ENCODE results near the gene TCF25.

DNA sequence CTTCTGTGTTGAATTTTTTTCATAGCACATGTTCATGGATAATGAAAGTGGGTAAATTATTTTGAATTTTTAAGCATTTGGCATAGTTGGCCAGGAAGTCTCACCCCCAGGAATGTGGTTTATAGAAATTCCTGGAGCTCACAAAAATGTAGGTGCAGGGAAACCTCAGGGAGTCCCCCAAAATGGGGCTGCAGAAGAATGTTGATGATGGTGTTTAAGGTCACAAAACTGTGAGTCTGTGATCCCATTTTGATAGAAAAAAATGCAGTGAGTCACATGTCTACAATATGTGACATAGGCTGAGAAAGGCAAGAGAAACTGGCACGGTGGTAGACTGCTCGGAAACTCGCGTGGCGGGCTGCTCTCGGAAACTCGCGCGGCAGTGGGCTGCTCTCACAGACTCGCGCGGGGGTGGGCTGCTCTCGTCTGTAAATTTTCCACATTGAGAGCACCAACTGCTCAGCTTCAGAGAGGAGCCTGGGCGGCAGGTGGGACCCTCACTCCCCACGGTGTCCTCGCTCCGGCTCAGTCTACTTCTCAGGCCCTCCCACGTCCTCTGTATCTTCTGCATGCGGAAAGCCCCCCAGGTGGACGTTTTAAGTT lies 26.6 kb downstream of the TCF25 start:
- no peak for TF ChIP-seq CTCF (conservative IDR thresholded peaks at IDR 0.05; ENCODE audit: low read depth in 2 of 2)
- TF ChIP-seq, protein P1, sequence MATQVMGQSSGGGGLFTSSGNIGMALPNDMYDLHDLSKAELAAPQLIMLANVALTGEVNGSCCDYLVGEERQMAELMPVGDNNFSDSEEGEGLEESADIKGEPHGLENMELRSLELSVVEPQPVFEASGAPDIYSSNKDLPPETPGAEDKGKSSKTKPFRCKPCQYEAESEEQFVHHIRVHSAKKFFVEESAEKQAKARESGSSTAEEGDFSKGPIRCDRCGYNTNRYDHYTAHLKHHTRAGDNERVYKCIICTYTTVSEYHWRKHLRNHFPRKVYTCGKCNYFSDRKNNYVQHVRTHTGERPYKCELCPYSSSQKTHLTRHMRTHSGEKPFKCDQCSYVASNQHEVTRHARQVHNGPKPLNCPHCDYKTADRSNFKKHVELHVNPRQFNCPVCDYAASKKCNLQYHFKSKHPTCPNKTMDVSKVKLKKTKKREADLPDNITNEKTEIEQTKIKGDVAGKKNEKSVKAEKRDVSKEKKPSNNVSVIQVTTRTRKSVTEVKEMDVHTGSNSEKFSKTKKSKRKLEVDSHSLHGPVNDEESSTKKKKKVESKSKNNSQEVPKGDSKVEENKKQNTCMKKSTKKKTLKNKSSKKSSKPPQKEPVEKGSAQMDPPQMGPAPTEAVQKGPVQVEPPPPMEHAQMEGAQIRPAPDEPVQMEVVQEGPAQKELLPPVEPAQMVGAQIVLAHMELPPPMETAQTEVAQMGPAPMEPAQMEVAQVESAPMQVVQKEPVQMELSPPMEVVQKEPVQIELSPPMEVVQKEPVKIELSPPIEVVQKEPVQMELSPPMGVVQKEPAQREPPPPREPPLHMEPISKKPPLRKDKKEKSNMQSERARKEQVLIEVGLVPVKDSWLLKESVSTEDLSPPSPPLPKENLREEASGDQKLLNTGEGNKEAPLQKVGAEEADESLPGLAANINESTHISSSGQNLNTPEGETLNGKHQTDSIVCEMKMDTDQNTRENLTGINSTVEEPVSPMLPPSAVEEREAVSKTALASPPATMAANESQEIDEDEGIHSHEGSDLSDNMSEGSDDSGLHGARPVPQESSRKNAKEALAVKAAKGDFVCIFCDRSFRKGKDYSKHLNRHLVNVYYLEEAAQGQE (IDR thresholded peaks at IDR 0.05; ENCODE audit: unreplicated experiment): no peak
- no peak for TF ChIP-seq POLR2AphosphoS5 (IDR thresholded peaks at IDR 0.05; ENCODE audit: low read depth)
- no peak for TF ChIP-seq EZH2 (IDR thresholded peaks at IDR 0.05; ENCODE audit: low read depth, unreplicated experiment)

All from GM23338 (cell line).